SIG-M5 treated with dmso at 0.1 percent for 504 hours (cell line): ENCODE results near the gene IST1.
"Not testable (repeated sequence)": the region's sequence is repeated elsewhere in the genome, so short reads cannot be mapped to it uniquely, and the experiment has no call there.

Source experiments
- DNase-seq: peaks from one replicate; lab custom pipeline; 2025; ENCODE audit not compliant: unreplicated experiment; lab: John Stamatoyannopoulos, UW

IST1 gene

DNA sequence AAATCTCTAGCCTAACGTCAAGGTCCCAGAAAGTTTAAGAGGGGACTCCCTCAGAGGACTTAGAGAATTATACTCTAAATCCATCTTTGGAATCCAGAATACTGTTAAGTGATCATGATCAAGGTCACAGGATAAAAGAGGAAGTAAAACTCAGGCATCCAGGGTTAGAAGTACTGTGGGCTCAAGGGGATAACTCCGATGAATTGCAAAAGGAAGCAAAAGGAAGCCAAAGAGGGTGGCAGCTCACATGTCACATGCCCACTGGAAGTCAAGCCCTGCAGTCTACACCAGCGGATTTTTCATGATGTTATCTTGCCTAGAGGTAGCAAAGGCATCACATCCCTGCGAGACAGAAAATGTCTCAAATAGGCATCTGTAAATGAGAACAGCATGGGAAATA is 15.2 kb upstream of the IST1 start:
- DNase-seq: peak; percentile 87

DNA sequence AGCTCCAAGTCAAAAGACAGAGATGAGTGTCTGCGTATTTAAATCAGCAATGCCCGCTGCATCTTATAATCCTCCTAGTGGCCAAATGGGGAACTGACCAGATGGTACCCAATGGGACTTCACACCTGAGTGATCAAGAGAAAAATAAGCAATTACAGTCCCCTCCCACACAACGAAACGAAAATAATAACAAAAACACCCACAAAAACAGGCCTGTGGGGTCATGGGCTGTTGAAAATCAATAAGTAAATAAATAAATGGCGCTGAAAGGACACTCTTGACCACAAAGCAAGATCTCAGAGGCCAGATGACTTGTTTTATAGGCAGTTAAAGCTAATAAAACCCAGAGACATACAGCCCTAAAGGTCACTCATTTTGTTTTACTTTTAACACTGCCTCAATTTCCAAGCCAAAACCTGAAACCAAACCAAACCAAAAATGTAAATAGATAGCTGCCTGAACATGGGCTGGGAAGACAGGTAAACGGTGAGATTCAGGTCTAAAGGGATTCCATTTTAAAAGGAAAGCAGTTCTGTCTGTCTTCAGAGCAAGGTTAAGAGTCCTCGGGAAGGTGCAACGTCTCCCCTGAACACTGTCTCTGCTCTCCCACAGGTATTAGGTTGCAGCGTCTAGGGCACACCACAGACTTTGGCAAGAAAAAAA is 12.7 kb upstream of the IST1 start:
- peak; percentile 78 for DNase-seq

DNA sequence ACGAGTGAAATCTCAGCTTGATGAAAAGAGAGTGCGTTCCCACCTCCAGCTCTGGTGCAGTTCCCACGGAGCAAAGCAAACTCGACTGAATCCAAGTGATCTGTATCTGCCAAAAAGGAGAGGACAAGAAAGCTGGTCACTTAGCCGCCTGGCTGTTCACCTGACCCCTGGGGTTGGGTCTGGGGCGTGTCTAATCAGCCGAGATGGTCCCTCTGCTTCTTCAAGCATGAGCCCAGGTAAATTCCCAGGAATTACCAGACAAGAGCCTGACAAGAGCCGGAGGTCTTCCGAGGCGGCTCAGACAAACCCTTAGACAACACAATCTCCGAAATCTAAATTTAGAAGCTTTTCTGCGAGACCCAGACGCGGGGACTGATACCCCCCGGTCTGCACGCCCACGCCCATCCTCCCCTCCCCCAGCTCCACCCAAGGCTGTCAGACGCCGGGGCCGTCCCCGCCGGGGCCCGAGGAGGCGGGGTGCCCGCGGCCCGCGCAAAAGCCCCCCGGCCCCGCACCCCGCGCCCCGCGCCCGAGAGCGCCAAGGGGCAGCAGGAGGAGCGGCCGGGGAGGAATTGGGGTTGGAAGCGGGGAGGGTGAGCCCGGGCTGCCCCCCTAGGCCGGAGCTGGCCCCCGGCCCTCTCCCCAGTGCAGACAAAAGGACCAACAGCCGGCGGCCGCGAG is 12.0 kb upstream of the IST1 start:
- DNase-seq: peak; percentile 7

DNA sequence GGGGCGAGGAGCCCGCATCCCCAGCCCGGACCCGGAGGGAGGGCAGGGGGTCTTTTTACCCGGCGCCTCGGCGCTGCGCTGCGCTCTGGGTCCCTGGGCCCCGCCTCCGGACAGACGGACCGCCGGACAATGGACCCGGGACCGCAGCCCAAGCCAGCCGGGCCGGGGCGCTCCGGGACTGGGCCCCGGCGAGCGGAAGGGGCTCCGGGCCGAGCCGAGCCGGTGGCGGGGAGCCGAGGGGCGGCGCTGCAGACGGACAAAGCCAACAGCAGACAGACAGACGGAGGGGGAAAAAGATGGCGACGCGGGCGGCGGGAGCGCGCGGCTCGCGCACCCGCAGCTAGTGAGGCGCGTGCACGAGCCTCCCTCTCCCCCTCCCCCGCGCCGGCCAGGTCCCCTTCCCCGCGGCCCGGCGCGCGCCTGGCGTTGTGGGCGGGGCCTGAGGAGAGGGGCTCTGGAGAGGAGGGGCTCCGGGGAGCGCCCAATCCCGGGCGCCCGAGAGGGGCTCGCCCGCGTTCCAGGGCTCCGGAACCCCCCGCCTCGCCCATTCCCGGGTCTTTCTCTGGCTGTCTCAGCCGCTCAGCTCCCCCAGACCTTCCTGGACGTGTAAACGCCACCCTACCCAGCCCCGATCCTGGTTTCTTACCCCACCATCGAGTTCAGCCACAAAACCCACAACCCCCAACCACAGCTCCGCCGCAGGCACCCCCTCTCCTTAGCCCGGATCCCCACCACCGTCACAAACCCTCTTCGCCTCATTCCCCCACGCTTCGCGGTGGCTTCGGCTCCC is 11.3 kb upstream of the IST1 start, which contains the start of gene ZNF821:
TSS of gene ZNF821 (minus strand) at position 334 of the 790 bp plus-strand sequence. CDS start 4,236 bp downstream, outside the sequence.
- DNase-seq: peak; percentile 34

DNA sequence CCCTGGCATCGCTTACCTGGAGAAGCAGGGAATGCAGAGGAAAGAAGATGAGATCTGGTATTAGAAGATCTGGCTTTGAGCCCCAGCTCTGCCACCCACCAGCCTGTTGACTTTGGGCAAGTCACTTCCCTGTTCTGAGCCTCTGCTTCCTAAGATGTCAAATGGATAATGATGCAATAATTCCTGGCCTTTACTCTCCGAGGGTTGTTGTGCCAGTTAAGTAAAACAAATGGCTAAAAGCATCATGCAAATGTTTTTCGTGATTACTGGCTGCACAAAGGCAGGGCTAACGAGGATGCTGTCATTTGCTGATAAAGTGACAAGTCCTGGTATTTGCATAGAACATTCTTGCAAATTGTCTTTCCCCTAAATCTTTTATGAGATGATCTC is 10.1 kb upstream of the IST1 start:
- peak; percentile 66 for DNase-seq

DNA sequence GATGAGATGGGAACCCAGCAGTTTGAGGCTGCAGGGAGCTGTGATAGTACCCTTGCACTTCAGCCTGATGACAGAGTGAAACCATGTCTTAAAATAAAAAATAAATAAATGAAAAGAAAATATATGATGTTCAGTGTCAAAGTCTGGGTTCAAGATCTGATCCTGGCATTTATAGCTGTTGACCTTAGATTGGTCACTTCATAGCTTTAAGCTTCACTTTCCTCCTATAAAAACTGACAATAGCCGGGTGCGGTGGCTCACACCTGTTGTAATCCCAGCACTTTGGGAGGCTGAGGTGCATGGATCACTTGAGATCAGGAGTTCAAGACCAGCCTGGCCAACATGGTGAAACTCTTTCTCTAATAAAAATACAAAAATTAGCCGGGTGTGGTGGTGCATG is 6.2 kb upstream of the IST1 start:
- DNase-seq: no peak

DNA sequence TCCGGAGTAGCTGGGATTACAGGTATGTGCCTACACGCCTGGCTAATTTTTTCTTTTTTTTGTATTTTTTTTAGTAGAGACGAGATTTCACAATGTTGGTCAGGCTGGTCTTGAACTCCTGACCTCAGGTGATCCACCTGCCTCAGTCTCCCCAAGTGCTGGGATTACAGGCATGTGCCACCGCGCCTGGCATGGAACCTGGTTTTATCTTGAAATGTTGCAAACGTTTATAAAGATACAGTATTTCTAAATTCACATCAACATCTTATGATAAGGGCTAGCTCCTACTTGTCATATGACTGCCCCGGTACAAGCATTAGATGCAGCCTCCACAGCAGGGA is 1.5 kb upstream of the IST1 start:
- DNase-seq: no peak

DNA sequence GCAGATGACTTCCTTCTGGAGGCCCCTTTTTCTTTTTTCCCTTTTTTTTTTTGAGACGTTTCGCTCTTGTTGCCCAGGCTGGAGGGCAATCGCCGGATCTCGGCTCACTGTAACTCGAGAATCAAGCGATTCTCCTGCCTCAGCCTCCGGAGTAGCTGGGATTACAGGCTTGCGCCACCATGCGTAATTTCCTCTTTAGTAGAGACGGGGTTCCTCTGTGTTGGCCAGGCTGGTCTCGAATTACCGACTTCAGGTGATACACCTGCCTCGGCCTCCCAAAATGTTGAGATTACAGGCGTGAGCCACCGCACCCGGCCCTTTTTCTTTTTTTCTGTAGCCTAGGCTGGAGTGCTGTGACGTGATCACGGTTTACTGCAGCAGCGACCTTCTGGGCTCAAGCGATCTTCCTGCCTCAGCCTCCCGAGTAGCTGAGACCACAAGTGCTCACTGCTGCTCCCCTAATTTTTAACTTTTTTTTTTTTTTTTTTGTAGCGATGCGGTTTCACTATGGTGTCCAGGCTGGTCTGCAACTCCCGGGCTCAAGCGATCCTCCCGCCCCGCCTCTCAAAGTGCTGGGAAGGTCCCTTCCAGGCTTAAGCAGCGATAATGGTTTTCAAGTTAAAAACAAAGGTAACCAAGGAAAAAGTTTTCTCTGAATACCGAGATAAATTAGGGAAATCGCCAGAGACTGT is 956 bp upstream of the IST1 start:
- DNase-seq: peak; percentile 64

DNA sequence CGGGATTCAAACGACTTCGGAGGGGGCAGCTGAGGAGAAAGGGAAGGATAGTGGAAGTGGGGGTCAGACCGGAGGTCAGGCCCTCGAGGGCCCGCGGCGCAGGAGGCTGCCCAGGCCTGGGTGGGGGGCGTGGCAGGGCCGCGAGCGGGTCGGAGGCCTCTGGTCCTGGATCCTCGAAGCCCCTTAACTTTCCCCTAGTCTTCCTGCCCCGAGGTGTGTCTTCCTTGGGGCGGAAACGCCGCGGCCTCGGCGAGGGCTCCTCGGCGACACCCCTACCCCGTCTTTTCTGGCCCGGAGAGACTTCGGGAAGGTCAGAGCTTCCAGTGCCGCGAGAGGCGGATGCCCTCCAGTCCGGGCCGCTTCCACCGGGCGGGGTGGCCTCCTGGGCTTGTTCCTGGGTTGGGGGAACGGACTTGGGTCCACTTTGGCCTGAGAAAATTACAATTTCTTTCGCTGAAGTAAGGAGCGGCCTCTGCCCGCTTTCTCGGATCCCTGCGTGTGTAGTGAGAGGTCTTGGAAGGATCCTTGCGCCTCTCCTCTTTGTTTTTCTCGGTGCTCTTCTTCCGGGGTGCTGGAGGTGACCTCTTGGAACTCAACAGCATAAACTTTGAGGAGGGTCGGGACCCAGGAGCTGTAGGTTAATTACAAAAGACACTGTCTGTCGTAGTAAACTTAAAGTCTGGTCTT is 491 bp downstream of the IST1 start:
- peak; percentile 55 for DNase-seq

DNA sequence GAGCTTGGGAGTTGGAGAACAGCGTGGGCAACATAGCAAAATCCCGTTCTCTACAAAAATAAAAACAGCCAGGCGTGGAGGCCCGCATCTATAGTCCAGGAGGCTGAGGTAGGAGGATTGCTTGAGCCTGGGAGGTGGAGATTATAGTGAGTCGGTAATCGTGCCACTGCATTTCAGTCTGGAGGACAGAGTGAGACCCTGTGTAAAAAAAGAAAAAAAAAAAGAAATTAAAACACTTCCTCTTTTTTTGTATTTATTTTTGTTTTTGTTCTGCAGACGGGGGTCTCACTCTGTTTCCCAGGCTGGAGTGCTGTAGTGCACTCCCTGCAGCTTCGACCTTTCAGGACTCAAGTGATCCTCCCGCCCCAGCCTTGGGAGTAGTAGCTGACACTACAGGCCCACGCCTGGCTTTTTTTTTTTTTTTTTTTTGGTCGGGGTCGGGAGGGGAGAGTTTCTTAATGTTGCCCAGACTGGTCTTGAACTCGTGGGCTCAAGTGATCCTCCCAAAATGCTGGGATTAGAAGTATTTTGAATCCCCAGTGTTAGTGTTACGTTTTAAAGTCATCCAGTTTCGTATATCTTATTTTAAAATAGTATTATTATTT is 1.5 kb downstream of the IST1 start:
- DNase-seq: no peak

DNA sequence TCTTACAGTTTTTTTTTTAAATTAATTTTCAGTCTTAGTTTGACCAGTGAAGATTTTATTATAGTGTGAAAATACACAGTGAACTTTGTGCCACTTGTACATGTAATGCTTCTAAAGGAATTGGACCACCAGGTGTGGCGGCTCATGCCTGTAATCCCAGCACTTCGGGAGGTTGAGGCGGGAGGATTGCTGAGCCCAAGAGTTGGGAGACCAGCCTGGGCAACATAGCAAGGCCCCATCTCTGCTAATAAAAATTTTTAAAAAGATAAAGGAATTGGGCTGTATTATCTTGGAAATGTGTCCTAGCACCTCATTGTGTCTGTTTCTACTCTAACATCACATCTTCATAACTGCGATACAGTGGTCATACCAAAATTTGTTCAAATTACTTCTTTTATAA is 3.8 kb downstream of the IST1 start:
- DNase-seq: no peak

DNA sequence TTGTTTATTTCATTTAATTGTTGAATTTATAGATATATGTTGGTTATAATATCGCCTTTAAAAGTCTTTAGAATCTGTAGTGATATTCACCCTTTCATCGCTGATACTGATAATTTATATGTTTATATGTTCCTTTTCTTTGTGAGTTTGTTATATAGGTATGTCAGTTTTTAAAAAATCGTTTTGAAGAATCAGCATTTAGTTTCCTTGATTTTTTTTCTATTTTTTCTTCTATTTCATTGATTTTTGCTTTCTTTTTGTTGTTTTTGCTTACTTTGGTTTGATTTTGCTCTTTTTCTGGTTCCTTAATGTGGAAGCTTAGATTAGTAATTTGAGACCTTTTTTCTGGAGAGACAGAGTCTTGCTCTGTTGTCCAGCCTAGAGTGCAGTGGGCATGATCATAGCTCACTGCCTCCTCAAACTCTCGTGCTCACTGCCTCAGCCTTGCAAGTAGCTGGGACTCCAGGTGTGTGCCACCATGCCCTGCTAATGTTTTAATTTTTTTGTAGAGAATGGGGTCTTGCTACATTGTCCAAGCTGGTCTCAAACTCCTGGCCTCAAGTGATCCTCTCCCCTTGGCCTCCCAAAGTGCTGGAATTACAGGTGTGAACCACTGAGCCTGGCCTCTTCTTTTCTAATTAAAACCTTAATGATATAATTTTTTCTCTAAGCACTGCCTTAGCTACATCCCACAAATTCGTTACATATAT is 7.5 kb downstream of the IST1 start:
- no peak for DNase-seq

DNA sequence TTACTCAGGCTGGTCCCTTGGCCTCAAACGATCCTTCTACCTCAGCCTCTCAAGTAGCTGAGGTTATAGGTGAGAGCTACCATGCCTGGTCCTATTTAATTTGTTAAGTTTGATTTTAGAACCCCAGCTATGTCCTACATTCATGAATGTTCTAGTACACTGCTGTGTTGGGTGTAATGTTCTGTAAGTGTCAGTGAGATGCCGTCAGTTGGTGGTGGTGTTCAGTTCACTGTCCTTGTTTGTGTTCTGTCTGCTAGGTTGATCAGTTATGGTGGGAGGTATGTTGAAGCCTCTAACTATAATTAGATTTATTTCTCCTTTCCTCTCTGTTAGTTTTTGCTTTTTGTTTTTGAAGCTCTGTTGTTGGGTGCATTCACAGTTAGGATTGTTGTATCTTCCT is 8.3 kb downstream of the IST1 start:
- DNase-seq: no peak

DNA sequence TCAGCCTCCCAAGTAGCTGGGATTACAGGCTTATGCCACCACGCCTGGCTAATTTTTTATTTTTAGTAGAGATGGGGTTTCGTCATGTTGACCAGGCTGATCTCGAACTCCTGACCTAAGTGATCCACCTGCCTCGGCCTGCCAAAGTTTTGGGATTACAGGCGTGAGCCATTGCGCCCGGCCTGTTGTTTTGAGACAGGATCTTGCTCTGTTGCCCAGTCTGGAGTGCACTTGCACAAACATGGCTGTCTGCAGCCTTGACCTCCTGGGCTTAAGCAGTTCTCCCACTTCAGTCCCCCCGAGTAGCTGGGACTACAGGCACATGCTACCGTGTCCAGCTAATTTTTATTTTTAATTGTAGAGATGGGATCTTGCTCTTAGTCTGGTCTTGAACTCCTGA is 8.9 kb downstream of the IST1 start:
- no peak for DNase-seq

DNA sequence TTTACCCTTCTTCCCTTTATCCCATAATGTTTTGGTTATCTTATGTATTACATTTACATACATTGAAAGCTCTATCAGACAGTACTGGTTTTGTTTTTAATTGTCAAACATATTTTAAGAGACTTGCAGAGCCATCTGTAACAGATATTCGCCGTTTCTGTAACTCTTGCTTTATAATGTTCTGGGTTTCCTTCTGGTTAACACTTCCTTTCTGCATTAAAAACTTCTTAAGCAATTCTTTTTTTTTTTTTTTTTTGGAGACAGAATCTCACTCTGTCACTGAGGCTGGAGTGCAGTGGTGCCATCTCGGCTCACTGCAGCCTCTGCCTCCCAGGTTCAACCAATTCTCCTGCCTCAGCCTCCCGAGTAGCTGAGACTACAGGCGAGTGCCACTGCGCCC is 10.4 kb downstream of the IST1 start:
- DNase-seq: not testable (repeated sequence)

DNA sequence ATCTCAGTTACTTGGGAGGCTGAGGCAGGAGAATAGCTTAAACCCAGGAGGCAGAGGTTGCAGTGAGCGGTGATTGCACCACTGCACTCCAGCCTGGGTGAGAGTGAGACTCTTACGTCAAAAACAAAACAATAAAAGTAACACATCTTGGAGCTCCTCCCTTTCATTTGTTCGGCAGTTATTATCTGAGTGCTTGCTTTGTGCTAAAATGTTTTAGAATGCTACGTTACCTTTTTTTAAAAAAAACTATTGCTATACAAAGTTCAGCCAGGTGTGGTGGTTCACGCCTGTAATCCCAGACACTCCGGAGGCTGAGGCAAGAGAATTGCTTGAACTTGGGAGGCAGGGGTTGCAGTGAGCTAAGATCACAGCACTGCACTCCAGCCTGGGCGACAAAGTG is 15.8 kb downstream of the IST1 start:
- DNase-seq: no peak

DNA sequence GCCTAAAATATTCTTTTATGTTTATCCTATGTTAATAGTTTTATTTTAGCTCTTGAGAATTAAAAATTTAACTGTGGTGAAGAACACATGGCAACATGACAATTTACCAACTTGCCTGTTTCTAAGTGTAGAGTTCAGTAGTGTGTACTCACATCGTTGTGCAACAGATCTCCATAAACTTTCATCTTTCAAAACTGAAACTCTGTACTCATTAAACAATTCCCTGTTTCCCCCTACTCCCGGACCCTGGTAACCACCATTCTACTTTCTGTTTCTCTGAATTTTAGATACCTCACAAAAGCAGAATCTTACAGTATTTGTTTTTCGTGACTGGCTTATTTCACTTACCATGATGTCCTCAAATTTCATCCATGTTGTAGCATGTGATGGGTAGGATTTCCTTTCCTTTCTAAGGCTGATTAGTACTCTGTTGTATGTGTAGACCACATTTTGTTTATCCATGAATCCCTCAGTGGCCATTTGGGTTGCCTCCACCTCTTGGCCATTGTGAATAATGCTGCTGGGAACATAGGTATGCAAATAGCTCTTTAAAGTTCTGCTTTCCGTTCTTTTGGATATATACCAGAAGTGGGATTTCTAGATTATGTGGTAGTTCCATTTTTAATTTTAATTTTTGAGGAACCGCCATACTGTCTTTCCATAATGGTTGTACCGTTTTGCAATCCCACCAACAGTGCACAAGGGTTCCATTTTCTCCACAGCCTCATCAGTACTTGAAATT is 17.4 kb downstream of the IST1 start:
- no peak for DNase-seq

DNA sequence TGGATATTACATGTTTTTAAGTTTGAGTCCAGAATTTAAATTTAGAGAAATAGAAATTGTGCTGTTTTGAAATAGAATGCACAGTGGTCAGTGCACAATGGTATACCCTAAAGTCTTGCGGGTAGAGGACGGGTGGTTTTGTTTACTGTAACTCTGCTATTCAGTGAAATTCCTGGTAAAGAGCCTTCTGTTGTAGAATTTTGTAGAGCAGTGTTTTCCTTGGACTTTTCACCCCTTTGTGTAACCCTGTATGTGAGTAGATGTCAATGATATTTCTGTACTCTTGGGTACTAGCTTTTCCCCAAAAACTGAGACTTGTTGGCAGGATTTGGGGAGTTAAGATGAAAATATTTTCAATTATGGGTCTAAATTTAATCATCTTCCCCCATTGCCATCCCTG is 19.5 kb downstream of the IST1 start:
- no peak for DNase-seq

DNA sequence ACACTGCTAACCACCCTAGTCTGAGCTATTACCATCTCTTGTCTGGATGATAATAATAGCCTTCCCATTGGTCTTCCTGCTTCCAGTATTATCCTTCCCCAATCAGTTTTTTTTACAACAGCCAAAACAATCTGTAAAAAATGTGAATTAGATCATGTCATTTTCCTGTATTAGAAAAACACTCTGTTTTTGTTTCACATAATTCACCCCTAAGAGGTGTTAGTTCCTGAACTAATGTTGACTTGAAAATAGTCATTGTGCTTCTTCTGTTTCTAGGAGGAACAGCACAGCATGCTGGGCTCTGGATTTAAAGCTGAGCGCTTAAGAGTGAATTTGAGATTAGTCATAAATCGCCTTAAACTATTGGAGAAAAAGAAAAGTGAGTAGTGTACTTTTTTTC is 20.0 kb downstream of the IST1 start:
- no peak for DNase-seq
